Ishikawa (cell line): ENCODE results near the gene ARMH3.
"Not testable (repeated sequence)": the region's sequence is repeated elsewhere in the genome, so short reads cannot be mapped to it uniquely, and the experiment has no call there.

Experiments
- CREB1 ChIP-seq: IDR thresholded peaks from 2 replicates; pipeline ENCODE4 v1.6.1; 2012; ENCODE audit warnings: low read depth
- REST ChIP-seq: IDR thresholded peaks from 2 replicates; pipeline ENCODE4 v1.6.1; 2012; ENCODE audit warnings: low read depth, mild to moderate bottlenecking
- USF1 ChIP-seq: IDR thresholded peaks from 2 replicates; pipeline ENCODE4 v1.6.1; 2012

- not testable (repeated sequence) for TF ChIP-seq REST, USF1, CREB1
Observed at GRCh38 chr10:102054881-102055646, 909 bp downstream of the ARMH3 start.
